ENCODE results near the gene AGER. TPM values are rescaled to one million over a fixed set of nuclear protein-coding genes. Genes with fewer than 3 reads are reported as not detected.
"Not testable (repeated sequence)": the region's sequence is repeated elsewhere in the genome, so short reads cannot be mapped to it uniquely, and the experiment has no call there.

AGER gene
- total and polyA plus RNA-seq, 2 donors: 1.5 to 7.6 TPM

DNA sequence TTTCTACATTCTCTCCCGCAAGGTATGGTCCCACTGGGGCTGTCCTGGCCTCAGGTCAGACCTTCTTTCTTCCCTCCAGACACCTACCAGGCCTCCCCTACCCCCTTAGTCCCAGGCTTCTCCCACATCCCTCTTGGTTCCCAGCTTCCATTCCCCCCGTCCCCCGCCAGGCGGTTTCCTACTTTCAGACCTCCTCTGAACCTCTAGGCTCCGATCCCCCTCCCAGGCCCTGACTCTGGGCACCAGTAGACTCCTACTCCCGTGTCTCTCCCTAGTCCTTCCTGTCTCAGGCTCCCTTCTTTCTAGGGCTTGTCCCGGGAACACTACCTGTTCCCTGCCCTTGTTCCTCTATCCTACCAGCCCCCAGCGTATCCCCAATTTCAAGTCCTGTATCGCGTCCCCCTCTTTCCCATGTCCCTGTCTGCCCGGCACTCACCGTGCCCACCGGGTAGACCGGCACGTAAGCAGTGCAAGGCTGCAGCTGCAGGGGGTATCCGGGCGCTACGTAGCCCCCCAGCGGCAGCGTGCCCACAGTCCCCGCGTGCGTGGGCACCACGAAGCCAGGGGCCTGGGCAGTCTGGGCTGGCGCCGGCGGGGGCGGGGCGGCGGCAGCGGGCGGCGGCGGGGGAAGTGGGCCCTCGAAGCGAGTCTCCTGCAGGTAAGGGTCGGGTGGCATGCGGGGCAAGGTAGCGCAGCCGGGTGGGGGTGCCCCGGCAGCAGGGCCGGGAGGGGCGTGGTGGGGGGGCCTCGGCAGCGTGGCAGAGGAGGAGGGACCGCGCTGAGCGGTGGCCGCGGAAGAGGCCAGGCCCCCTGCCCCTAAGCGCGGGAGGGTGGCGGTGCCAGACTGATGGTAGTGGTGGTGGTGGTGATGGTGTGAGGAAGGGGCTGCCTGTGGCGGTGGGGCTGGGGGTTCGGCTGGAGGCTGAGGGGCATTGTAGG is 33.9 kb downstream of the AGER start:
- 50% methylated on average over 55 of the region's 55 CpGs for WGBS
- Histone ChIP-seq H3K36me3 (ENCODE audit: insufficient read depth) (no peaks in the 10 kb centered on the region), H3K4me3 (ENCODE audit: low read depth, low read length) (no peak overlapping the region), H3K27ac (ENCODE audit: low read depth) (no peak overlapping the region), H3K4me1 (ENCODE audit: insufficient read depth) (no peaks in the 10 kb centered on the region)
- DNase-seq (ENCODE audit: extremely low spot score): no peak

DNA sequence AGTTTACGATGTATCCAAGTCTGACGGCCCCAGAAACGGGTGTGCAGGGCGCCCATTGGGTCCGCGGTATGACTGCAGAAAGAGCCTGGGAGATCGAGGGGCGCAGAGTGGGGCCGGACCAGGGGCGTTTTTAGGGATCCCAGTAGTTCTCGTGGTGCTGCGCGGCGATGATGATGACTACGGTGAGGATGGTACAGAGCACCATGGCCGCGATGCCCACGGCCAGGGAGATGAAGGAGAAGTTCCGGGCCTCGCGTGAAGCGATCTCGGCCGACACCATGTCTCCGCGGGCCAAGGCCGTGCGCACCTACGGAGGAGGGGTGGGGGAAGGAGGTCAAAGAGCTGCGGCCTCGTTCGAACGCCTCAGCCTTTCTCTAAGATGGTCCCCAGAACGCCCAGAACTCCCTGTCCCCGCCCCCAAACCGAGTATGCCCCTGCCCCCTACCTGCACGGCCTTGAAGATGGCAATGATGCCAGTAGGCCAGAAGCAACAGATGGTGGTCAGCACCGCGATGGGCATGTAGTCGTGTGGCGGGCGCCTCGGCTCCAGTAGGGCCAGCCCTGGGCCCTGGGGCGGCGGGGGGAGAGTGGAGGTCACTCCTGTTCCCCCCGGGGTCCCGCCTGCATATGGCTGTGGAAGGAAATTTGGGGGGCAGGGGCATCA is 34.8 kb downstream of the AGER start:
- no peak overlapping the region for H3K4me3 ChIP-seq (ENCODE audit: low read depth, low read length)
- H3K36me3 ChIP-seq (ENCODE audit: insufficient read depth): no peaks in the 10 kb centered on the region
- no peak overlapping the region for H3K27ac ChIP-seq (ENCODE audit: low read depth)
- 68% methylated on average over 47 of the region's 47 CpGs for WGBS
- DNase-seq (ENCODE audit: extremely low spot score): no peak
- H3K4me1 ChIP-seq (ENCODE audit: insufficient read depth): no peaks in the 10 kb centered on the region

DNA sequence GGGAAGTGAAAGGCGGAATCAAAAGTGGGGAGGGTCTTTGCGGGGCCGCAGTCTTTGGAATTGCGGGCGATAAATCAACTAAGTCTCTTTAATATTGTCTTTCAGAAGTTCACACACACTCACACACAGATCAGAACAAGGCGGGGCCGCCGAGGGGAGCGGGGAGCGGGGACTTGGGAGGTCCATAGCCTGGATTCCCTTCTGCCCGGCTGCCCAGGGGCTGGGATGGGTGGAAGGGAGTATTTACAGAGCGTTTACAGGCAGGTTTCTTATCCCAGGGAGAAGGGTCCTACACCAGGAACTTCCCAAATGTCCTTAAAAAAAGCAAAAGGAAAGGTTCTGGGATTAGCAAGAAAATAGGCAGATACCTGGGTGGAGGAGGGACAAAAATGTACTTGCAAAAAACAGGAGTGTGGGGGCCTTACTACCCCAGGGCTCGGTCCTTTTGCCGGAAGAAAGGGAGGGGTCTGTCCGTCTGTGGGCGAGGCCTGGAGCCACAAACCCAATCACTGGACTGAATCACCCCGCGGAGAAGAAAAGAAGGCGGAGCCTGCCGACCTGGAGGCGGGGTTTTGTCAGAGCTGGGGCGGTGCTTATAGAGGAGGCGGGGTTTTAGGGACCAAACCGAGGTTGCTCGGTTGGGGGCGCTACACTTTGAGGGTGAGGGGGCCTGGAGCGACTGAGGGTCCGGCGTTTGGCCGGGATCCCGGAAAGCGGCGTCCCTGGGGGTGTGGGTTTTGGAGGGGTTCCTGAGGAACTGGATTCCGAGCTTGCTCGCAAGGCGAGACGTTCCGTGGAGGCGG is 35.6 kb downstream of the AGER start:
- Histone ChIP-seq H3K4me3 (ENCODE audit: low read depth, low read length) (no peak overlapping the region), H3K36me3 (ENCODE audit: insufficient read depth) (no peaks in the 10 kb centered on the region), H3K4me1 (ENCODE audit: insufficient read depth) (no peaks in the 10 kb centered on the region), H3K27ac (ENCODE audit: low read depth) (no peak overlapping the region)
- 46% methylated on average over 39 of the region's 39 CpGs for WGBS
- no peak for DNase-seq (ENCODE audit: extremely low spot score)

DNA sequence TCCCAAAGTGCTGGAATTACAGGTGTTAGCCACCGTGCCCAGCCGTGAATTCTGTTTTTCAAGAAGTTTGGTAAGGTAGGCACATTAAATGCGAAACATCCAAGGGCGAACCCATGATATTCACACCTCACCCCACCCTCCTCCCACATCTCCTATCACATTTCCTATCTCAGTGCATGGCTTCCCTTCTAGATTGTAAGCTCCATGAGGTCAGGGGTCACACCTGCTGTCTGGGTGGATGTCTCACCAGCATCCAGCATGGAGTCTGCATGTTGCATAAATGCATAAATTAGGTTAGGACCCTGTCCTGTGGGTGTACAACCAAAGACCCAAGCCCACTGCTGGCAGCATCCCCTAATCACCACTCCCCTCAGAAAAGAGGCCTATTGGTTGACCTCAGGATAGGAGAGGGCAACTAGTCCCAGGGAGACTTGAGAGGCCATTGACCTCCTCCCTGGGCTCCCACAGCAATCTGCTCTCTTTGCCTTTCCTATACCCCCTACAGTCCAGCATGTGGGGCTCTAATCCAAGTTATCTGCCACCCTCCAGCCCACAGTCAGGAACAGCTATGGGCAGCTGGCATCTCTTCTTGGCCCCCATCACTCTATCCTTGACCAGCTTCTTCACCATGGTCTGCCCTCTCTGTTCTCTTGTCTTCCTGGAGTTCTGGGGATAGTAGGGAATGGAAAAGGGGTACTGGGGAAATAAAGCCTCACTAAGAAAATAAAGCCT is 36.5 kb downstream of the AGER start:
- Histone ChIP-seq H3K4me1 (ENCODE audit: insufficient read depth) (no peaks in the 10 kb centered on the region), H3K27ac (ENCODE audit: low read depth) (no peak overlapping the region), H3K4me3 (ENCODE audit: low read depth, low read length) (no peak overlapping the region), H3K36me3 (ENCODE audit: insufficient read depth) (no peaks in the 10 kb centered on the region)
- no peak for DNase-seq (ENCODE audit: extremely low spot score)
- 92% methylated on average over 4 of the region's 4 CpGs for WGBS

DNA sequence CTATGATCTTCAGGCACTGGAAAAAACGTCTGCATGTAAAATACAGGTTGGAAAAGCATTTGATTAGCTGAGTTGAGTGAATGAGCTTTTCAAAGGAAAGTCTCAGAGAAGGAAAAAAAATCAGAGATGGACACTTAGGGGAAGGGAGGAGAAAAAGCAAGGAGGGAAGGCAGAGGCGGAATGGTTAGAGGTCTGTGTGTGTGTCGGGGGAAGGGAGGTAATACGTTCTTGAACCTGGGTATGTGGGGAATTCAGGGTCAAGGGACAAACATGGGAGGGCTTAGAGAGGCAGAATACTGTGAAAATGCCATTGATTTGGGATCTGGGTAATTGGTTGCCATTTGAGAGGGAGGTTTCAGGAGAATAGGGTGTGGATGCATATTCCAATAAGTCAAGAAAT is 37.4 kb downstream of the AGER start:
- Histone ChIP-seq H3K36me3 (ENCODE audit: insufficient read depth) (no peaks in the 10 kb centered on the region), H3K27ac (ENCODE audit: low read depth) (no peak overlapping the region), H3K4me3 (ENCODE audit: low read depth, low read length) (no peak overlapping the region), H3K4me1 (ENCODE audit: insufficient read depth) (no peaks in the 10 kb centered on the region)
- 36% methylated on average over 4 of the region's 4 CpGs for WGBS
- no peak for DNase-seq (ENCODE audit: extremely low spot score)

DNA sequence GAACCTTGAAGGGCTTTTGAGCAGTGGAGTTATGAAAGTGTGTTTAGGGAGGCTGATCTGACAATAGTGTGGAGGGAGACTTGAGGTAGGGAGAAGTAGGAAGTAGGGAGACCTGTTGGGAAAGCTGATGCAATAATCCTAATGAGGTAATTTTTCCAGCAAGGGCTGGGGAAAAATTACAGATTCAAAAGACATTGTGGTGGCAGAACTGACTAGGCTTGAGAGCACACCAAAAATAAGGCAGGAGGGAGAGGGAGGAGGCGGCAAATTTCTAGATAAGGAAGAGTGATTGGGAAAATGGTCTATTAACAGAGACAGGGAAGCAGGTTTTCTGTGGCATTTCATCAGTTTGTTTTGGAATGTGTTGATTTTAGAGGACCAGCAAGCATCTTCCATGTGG is 37.8 kb downstream of the AGER start:
- Histone ChIP-seq H3K27ac (ENCODE audit: low read depth) (no peak overlapping the region), H3K36me3 (ENCODE audit: insufficient read depth) (no peaks in the 10 kb centered on the region), H3K4me1 (ENCODE audit: insufficient read depth) (no peaks in the 10 kb centered on the region), H3K4me3 (ENCODE audit: low read depth, low read length) (no peak overlapping the region)
- DNase-seq (ENCODE audit: extremely low spot score): no peak
- WGBS: 68% methylated on average over 1 of the region's 1 CpG

DNA sequence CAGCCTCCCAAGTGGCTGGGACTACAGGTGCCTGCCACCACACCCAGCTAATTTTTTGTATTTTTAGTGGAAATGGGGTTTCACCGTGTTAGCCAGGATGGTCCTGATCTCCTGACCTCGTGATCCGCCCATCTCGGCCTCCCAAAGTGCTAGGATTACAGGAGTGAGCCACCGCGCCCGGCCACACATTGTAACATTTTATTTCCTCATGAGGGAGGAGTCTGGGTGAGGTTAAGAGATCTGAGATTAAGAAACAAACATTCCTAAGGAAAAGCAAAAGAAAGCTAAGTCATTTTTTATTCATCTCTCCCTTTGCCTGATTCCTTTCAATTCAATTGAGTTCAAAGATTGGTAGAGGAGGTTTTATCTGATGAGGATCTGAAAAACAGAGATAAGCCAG is 39.8 kb downstream of the AGER start:
- not testable (repeated sequence) for DNase-seq (ENCODE audit: extremely low spot score); H3K4me1 ChIP-seq (ENCODE audit: insufficient read depth); H3K36me3 ChIP-seq (ENCODE audit: insufficient read depth); H3K4me3 ChIP-seq (ENCODE audit: low read depth, low read length); H3K27ac ChIP-seq (ENCODE audit: low read depth)
- 67% methylated on average over 7 of the region's 7 CpGs for WGBS

DNA sequence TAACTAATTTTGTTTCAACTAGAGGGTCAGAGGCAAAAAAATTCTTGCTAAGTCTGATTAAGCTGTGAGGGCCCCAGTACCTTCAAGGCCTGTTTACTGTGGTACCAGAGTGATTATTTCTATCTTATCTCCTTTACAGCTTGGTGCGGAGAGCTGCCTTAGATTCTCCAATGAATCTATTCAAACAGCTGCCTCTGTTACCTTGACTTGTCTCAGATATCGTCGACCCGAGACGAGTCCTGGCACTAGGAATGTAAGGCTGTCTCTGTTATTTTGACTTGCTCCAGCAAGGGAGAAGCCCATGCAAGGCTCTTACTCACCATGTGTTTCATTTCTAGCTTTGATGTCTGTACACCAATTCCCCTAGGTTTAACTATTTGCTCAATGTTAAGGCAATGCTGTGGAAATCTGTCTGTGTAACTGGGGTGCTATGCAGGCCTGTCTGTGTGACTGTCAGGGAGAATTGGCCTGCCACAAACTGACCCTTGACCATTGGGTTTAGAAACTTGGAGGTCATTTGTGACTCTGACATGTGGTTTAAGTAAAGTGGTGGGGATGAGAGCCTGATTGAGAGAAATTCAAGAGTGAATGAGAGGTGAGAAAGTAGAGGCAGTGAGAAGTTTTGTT is 43.5 kb downstream of the AGER start:
- H3K4me1 ChIP-seq (ENCODE audit: insufficient read depth): no peaks in the 10 kb centered on the region
- DNase-seq (ENCODE audit: extremely low spot score): no peak
- no peaks in the 10 kb centered on the region for H3K36me3 ChIP-seq (ENCODE audit: insufficient read depth)
- H3K27ac ChIP-seq (ENCODE audit: low read depth): no peak overlapping the region
- 39% methylated on average over 5 of the region's 5 CpGs for WGBS
- no peak overlapping the region for H3K4me3 ChIP-seq (ENCODE audit: low read depth, low read length)

DNA sequence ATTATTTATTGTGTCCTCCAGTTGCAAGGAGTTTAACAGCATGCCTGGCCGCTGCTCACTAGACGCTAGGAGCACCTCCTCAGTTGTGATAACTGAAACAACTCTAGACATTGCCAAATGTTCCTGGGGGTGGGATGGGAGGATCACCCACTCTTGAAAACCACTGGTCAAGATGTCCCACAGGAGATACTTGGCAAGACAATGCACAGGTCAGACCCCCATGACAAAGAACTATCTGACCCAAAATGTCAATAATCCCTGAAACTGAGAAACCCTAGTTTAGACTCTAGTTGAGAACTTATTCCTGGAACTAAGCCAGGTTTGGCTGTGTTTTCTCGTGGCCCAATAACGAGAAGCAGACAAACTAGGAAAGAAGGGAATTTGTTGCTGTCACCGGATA is 44.5 kb downstream of the AGER start:
- Histone ChIP-seq H3K4me1 (ENCODE audit: insufficient read depth) (no peaks in the 10 kb centered on the region), H3K36me3 (ENCODE audit: insufficient read depth) (no peaks in the 10 kb centered on the region), H3K4me3 (ENCODE audit: low read depth, low read length) (no peak overlapping the region), H3K27ac (ENCODE audit: low read depth) (no peak overlapping the region)
- no peak for DNase-seq (ENCODE audit: extremely low spot score)
- 55% methylated on average over 5 of the region's 5 CpGs for WGBS

DNA sequence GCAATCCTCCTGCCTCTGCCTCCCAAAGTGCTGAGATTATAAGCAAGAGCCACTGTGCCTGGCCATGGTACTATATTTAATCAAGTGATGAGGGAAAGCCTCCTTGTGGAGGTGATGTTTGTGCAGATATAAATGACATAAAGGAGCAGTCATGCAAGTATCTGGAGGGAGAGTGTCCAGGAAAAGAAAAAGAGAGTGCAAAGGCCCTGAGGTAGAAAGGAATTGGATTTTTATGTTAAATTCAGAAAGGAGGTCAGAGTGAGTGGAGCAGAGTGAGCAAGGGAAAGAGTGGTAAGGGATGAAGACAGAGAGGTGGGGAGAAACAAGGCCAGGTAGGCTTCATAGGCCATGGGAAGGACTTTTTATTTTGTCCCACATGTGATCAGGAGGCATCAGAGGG is 46.6 kb downstream of the AGER start:
- no peaks in the 10 kb centered on the region for H3K36me3 ChIP-seq (ENCODE audit: insufficient read depth)
- no peak for DNase-seq (ENCODE audit: extremely low spot score)

DNA sequence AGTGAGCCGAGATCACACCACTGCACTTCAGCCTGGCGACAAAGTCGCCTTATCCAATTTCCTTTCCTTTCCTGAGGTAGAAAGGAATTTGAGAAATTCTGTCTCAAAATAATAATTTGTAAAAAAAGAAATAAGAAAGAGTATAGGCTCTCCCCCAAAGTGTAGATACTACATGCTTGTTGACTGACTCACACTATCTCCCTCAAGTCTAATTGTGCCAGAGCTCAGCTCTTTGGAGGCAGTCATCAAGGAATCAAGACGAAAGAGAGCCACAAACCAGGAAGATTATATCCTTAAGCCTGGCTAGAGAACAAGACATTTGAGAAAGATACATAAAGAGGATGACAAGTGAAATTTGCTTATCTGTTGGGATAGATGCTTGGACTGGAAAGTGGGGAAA is 50.3 kb downstream of the AGER start:
- Histone ChIP-seq H3K27ac (ENCODE audit: low read depth) (no peak overlapping the region), H3K36me3 (ENCODE audit: insufficient read depth) (no peaks in the 10 kb centered on the region), H3K4me1 (ENCODE audit: insufficient read depth) (no peaks in the 10 kb centered on the region), H3K4me3 (ENCODE audit: low read depth, low read length) (no peak overlapping the region)
- WGBS: 78% methylated on average over 4 of the region's 4 CpGs
- DNase-seq (ENCODE audit: extremely low spot score): no peak

More for the DNA sequence above, 46.6 kb downstream of the AGER start:
- H3K4me3 ChIP-seq (ENCODE audit: low read depth, low read length): no peak overlapping the region
- no peaks in the 10 kb centered on the region for H3K4me1 ChIP-seq (ENCODE audit: insufficient read depth)
- no peak overlapping the region for H3K27ac ChIP-seq (ENCODE audit: low read depth)

DNA sequence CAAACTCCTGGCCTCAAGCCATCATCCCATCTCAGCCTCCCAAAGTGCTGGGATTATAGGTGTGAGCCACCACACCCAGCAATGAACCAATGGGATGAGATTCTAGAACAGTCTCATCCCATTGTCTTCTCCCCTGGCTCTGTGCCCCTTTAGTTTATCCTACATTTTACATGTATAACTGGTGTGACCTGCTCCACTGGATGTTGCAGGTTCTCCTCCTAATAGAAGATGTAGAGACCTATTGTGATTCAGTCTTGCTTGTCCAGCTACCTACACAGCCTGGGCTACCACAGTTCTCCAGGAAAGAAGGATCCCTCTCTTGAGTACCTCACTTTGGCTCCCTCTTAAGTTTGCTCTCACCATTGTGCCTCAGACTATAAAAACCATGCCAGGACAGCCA is 51.9 kb downstream of the AGER start:
- no peak for DNase-seq (ENCODE audit: extremely low spot score)
- Histone ChIP-seq H3K36me3 (ENCODE audit: insufficient read depth) (no peaks in the 10 kb centered on the region), H3K4me1 (ENCODE audit: insufficient read depth) (no peaks in the 10 kb centered on the region), H3K4me3 (ENCODE audit: low read depth, low read length) (no peak overlapping the region), H3K27ac (ENCODE audit: low read depth) (no peak overlapping the region)

DNA sequence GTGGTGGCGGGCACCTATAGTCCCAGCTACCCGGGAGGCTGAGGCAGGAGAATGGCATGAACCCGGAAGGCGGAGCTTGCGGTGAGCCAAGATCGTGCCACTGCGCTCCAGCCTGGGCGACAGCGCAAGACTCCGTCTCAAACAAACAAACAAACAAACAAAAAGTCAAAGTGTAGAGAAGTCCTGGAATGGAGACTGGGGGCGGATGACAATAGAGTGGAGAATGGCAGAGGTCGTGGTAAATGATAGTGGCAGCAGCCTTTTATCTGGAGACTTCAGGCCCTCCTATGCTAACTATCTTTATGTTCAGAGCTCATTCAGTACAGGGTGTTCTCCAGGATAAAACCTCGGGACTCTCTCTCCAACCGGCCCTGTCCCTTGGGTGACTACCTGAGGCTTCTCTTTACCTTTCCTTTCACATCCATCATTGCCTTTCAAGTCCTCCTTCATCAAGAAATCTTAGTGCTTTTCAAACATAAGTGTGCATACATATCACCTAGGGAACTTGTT is 52.6 kb downstream of the AGER start:
- no peak for DNase-seq (ENCODE audit: extremely low spot score)
- 90% methylated on average over 14 of the region's 14 CpGs for whole genome bisulfite sequencing
- H3K4me3 ChIP-seq (ENCODE audit: low read depth, low read length): no peak overlapping the region
- H3K27ac ChIP-seq (ENCODE audit: low read depth): no peak overlapping the region
- H3K4me1 ChIP-seq (ENCODE audit: insufficient read depth): no peaks in the 10 kb centered on the region
- no peaks in the 10 kb centered on the region for H3K36me3 ChIP-seq (ENCODE audit: insufficient read depth)
